ENCODE measurements around the gene TXNDC5. TPM values are rescaled to one million over a fixed set of nuclear protein-coding genes. Genes with fewer than 3 reads are reported as not detected.

TXNDC5 gene
- total and polyA plus RNA-seq, 10 donors: 25.9 to 645 (median 194) TPM

GRCh38 chr6:7880718-7881107 is 29.9 kb downstream of the TXNDC5 start:
- DNase-seq: no peak
- TF ChIP-seq POLR2AphosphoS5 (IDR thresholded peaks at IDR 0.05) (peak in 2 of 3 donors; percentile 16 to 19), POLR2A (IDR thresholded peaks at IDR 0.05) (no peak)
- Histone ChIP-seq H3K27ac (no peak overlapping the region), H3K36me3 (peaks cover 13 to 69% (median 57%) of the 10 kb centered on the region in 6 donors), H3K9me3 (no peaks in the 10 kb centered on the region), H3K27me3 (replicated peaks in 1 of 7) (no peaks in the 10 kb centered on the region), H3K4me1 (no peaks in the 10 kb centered on the region), H3K4me3 (no peak overlapping the region)
- intact Hi-C loops (cut with DNase I; ENCODE audit: low total_unique reads): no loop called here
- WGBS, 5 donors: 87 to 93% (median 91%) methylated on average over 9 of the region's 9 CpGs

GRCh38 chr6:7879980-7880717 is 30.4 kb downstream of the TXNDC5 start:
- H3K9me3 ChIP-seq: no peaks in the 10 kb centered on the region
- no peak overlapping the region for H3K4me3 ChIP-seq
- intact Hi-C loops (cut with DNase I; ENCODE audit: low total_unique reads): no loop called here
- TF ChIP-seq POLR2A (IDR thresholded peaks at IDR 0.05) (no peak), POLR2AphosphoS5 (IDR thresholded peaks at IDR 0.05) (no peak)
- TF ChIP-seq, protein P1, sequence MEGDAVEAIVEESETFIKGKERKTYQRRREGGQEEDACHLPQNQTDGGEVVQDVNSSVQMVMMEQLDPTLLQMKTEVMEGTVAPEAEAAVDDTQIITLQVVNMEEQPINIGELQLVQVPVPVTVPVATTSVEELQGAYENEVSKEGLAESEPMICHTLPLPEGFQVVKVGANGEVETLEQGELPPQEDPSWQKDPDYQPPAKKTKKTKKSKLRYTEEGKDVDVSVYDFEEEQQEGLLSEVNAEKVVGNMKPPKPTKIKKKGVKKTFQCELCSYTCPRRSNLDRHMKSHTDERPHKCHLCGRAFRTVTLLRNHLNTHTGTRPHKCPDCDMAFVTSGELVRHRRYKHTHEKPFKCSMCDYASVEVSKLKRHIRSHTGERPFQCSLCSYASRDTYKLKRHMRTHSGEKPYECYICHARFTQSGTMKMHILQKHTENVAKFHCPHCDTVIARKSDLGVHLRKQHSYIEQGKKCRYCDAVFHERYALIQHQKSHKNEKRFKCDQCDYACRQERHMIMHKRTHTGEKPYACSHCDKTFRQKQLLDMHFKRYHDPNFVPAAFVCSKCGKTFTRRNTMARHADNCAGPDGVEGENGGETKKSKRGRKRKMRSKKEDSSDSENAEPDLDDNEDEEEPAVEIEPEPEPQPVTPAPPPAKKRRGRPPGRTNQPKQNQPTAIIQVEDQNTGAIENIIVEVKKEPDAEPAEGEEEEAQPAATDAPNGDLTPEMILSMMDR (IDR thresholded peaks at IDR 0.05 in 8 of 11, conservative IDR thresholded peaks at IDR 0.05 in 3 of 11): no peak
- H3K4me1 ChIP-seq: no peaks in the 10 kb centered on the region
- no peak overlapping the region for H3K27ac ChIP-seq
- DNase-seq: no peak
- H3K36me3 ChIP-seq: peaks cover 13 to 63% (median 52%) of the 10 kb centered on the region in 6 donors
- 88 to 95% (median 91%) methylated on average over 13 of the region's 13 CpGs for WGBS, 5 donors
- H3K27me3 ChIP-seq (replicated peaks in 1 of 7): no peaks in the 10 kb centered on the region

DNA sequence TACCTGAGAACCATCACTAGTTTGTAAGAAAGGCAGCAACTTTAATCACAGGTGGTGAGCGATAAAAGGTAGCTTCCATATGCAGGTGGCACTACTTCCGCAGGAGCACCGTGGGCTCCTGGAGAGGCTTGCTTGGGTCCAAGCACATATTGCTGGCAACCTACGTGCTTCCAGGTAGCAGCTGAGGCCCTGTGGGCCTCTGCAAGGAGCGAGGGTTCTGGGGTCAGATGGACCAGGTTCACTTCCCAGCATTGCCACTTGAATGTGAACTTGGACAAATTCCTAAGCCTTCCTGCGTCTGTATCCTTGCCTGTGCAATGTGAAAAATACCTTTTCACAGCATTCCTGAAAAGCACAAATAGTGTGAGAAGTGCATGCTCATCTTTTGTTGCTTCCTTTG is 31.0 kb downstream of the TXNDC5 start:
- peaks cover 11 to 57% (median 47%) of the 10 kb centered on the region in 6 donors for H3K36me3 ChIP-seq
- no peak overlapping the region for H3K4me3 ChIP-seq
- TF ChIP-seq, protein P1 (IDR thresholded peaks at IDR 0.05 in 8 of 11, conservative IDR thresholded peaks at IDR 0.05 in 3 of 11): no peak
- TF ChIP-seq POLR2AphosphoS5 (IDR thresholded peaks at IDR 0.05) (peak in 1 of 3 donors; percentile 19), POLR2A (IDR thresholded peaks at IDR 0.05) (no peak)
- no peaks in the 10 kb centered on the region for H3K4me1 ChIP-seq
- H3K27ac ChIP-seq: no peak overlapping the region
- DNase-seq: no peak
- no peaks in the 10 kb centered on the region for H3K27me3 ChIP-seq (replicated peaks in 1 of 7)
- H3K9me3 ChIP-seq: no peaks in the 10 kb centered on the region
- intact Hi-C loops (cut with DNase I; ENCODE audit: low total_unique reads): no loop called here
- 94 to 98% (median 96%) methylated on average over 4 to 6 of the region's 6 CpGs for WGBS, 5 donors

DNA sequence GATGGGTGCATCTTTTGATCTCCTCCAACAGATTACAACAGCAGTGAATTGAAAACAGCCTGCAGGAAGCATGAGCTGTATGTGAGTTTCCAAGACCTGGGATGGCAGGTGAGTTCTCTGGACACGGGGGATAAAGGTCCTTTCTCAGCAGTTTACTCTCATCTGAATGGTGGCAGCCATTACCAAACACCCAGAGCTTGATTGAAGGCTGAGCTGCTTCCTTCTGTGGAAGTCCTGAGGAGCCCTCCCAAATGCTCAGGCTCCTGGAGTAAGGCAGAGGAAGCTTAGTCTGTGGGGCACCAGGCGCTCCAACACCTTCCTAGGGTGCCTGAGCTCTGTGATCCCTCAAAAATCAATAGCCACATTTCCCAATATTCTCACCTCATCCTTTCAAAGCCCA is 31.5 kb downstream of the TXNDC5 start:
- TF ChIP-seq, protein P1 (IDR thresholded peaks at IDR 0.05 in 8 of 11, conservative IDR thresholded peaks at IDR 0.05 in 3 of 11): no peak
- no peak for TF ChIP-seq POLR2A (IDR thresholded peaks at IDR 0.05)
- no peak for TF ChIP-seq POLR2AphosphoS5 (IDR thresholded peaks at IDR 0.05)
- Histone ChIP-seq H3K4me3 (no peak overlapping the region), H3K36me3 (peaks cover 9 to 52% (median 41%) of the 10 kb centered on the region in 6 donors), H3K27me3 (replicated peaks in 1 of 7) (no peaks in the 10 kb centered on the region), H3K27ac (no peak overlapping the region), H3K9me3 (peaks cover 0 to 4% (median 0%) of the 10 kb centered on the region in 8 donors), H3K4me1 (no peaks in the 10 kb centered on the region)
- DNase-seq: no peak
- 85 to 97% (median 92%) methylated on average over 2 of the region's 2 CpGs for WGBS, 5 donors
- intact Hi-C loops (cut with DNase I; ENCODE audit: low total_unique reads): no loop called here

Data from spleen (tissue), 11 donors.